Parathyroid adenoma (tissue), 2 donors: Measurements from ENCODE around the gene LGI4.

Experiments used
- H2AFZ ChIP-seq: fragments of 300-600 bp; sonication (generic); one replicate; pipeline ENCODE4 v1.7.0; 2017; ENCODE audit warnings: antibody characterized with exemption, mild to moderate bottlenecking
- H3K27ac ChIP-seq: fragments of 300-600 bp; sonication (generic); one replicate; pipeline ENCODE4 v1.7.0; 2017
- H3K27me3 ChIP-seq: fragments of 300-600 bp; sonication (generic); one replicate; pipeline ENCODE4 v1.7.0; 2017; ENCODE audit warnings: low read length; ENCODE audit not compliant: control insufficient read depth, insufficient read depth
- H3K36me3 ChIP-seq: fragments of 300-600 bp; sonication (generic); one replicate; pipeline ENCODE4 v1.7.0; 2017; ENCODE audit warnings: low read length; ENCODE audit not compliant: control insufficient read depth, insufficient read depth
- H3K4me1 ChIP-seq: fragments of 300-600 bp; sonication (generic); one replicate; pipeline ENCODE4 v1.7.0; 2017; ENCODE audit warnings: control low read depth
- H3K4me2 ChIP-seq: fragments of 300-600 bp; sonication (generic); one replicate; pipeline ENCODE4 v1.7.0; 2017; ENCODE audit warnings: low read length
- H3K4me3 ChIP-seq: fragments of 300-600 bp; sonication (generic); one replicate; pipeline ENCODE4 v1.7.0; 2017; ENCODE audit warnings: low read depth, low read length
- H3K79me2 ChIP-seq: fragments of 300-600 bp; sonication (generic); one replicate; pipeline ENCODE4 v1.7.0; 2017; ENCODE audit warnings: control low read depth
- H3K9ac ChIP-seq: fragments of 300-600 bp; sonication (generic); one replicate; pipeline ENCODE4 v1.7.0; 2017; ENCODE audit warnings: mild to moderate bottlenecking
- H3K9me3 ChIP-seq: fragments of 300-600 bp; sonication (generic); one replicate; pipeline ENCODE4 v1.7.0; 2017; ENCODE audit warnings: low read length; ENCODE audit not compliant: control insufficient read depth
- CTCF ChIP-seq: fragments of 300-600 bp; sonication (generic); IDR thresholded peaks from one replicate; pipeline ENCODE4 v1.7.0; 2017; ENCODE audit warnings: antibody characterized with exemption, mild to moderate bottlenecking
- donor health status: primary hyperparathyroidism.

LGI4 gene

GRCh38 chr19:35120492-35120891 is 14.4 kb downstream of the LGI4 start:
- H3K36me3 ChIP-seq = no peaks in the 10 kb centered on the region
- H2AFZ ChIP-seq = no peak overlapping the region
- no peak overlapping the region for H3K27ac ChIP-seq
- H3K4me2 ChIP-seq = no peak overlapping the region
- H3K9ac ChIP-seq = no peak overlapping the region
- H3K4me1 ChIP-seq = peaks cover 10% of the 10 kb centered on the region
- H3K9me3 ChIP-seq = no peaks in the 10 kb centered on the region
- H3K79me2 ChIP-seq = no peaks in the 10 kb centered on the region
- H3K4me3 ChIP-seq = no peak overlapping the region
- TF ChIP-seq CTCF = no peak
- H3K27me3 ChIP-seq = no peaks in the 10 kb centered on the region

GRCh38 chr19:35119578-35120155 is 15.2 kb downstream of the LGI4 start:
- Histone ChIP-seq H3K36me3 (no peaks in the 10 kb centered on the region), H2AFZ (no peak overlapping the region), H3K4me2 (no peak overlapping the region), H3K9ac (no peak overlapping the region), H3K4me1 (peaks cover 7% of the 10 kb centered on the region), H3K27me3 (no peaks in the 10 kb centered on the region), H3K4me3 (no peak overlapping the region), H3K27ac (no peak overlapping the region), H3K9me3 (no peaks in the 10 kb centered on the region), H3K79me2 (no peaks in the 10 kb centered on the region)
- TF ChIP-seq CTCF = no peak

- H3K9ac ChIP-seq = no peak overlapping the region
- no peak overlapping the region for H2AFZ ChIP-seq
- H3K27ac ChIP-seq = no peak overlapping the region
- H3K4me1 ChIP-seq = peaks cover 4% of the 10 kb centered on the region
- H3K79me2 ChIP-seq = no peaks in the 10 kb centered on the region
- no peaks in the 10 kb centered on the region for H3K9me3 ChIP-seq
- no peaks in the 10 kb centered on the region for H3K36me3 ChIP-seq
- no peaks in the 10 kb centered on the region for H3K27me3 ChIP-seq
- no peak overlapping the region for H3K4me2 ChIP-seq
- no peak overlapping the region for H3K4me3 ChIP-seq
- TF ChIP-seq CTCF = no peak
Observed at GRCh38 chr19:35119091-35119490, 15.8 kb downstream of the LGI4 start.

GRCh38 chr19:35118268-35119020 is 16.4 kb downstream of the LGI4 start:
- no peaks in the 10 kb centered on the region for H3K4me1 ChIP-seq
- H2AFZ ChIP-seq = no peak overlapping the region
- no peaks in the 10 kb centered on the region for H3K79me2 ChIP-seq
- H3K9ac ChIP-seq = no peak overlapping the region
- no peak for TF ChIP-seq CTCF
- no peaks in the 10 kb centered on the region for H3K9me3 ChIP-seq
- no peaks in the 10 kb centered on the region for H3K36me3 ChIP-seq
- no peaks in the 10 kb centered on the region for H3K27me3 ChIP-seq
- no peak overlapping the region for H3K27ac ChIP-seq
- H3K4me2 ChIP-seq = no peak overlapping the region
- no peak overlapping the region for H3K4me3 ChIP-seq

- H3K4me3 ChIP-seq = no peak overlapping the region
- no peaks in the 10 kb centered on the region for H3K79me2 ChIP-seq
- no peak for TF ChIP-seq CTCF
- H3K36me3 ChIP-seq = no peaks in the 10 kb centered on the region
- H3K9me3 ChIP-seq = no peaks in the 10 kb centered on the region
- no peaks in the 10 kb centered on the region for H3K4me1 ChIP-seq
- no peak overlapping the region for H2AFZ ChIP-seq
- H3K27me3 ChIP-seq = no peaks in the 10 kb centered on the region
- no peak overlapping the region for H3K4me2 ChIP-seq
- no peak overlapping the region for H3K9ac ChIP-seq
- H3K27ac ChIP-seq = no peak overlapping the region
Observed at GRCh38 chr19:35117799-35118198, 17.1 kb downstream of the LGI4 start.
